ENCODE results near the gene NTM.

- TF ChIP-seq, protein P1, sequence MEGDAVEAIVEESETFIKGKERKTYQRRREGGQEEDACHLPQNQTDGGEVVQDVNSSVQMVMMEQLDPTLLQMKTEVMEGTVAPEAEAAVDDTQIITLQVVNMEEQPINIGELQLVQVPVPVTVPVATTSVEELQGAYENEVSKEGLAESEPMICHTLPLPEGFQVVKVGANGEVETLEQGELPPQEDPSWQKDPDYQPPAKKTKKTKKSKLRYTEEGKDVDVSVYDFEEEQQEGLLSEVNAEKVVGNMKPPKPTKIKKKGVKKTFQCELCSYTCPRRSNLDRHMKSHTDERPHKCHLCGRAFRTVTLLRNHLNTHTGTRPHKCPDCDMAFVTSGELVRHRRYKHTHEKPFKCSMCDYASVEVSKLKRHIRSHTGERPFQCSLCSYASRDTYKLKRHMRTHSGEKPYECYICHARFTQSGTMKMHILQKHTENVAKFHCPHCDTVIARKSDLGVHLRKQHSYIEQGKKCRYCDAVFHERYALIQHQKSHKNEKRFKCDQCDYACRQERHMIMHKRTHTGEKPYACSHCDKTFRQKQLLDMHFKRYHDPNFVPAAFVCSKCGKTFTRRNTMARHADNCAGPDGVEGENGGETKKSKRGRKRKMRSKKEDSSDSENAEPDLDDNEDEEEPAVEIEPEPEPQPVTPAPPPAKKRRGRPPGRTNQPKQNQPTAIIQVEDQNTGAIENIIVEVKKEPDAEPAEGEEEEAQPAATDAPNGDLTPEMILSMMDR (IDR thresholded peaks at IDR 0.05; ENCODE audit: low read length): no peak
- TF ChIP-seq EZH2 (IDR thresholded peaks at IDR 0.05; ENCODE audit: borderline replicate concordance, low read length): no peak
Measured at GRCh38 chr11:131754671-131755070, 384.3 kb downstream of the NTM start.

All from OCI-LY1 (cell line).